ENCODE results near the gene BIRC5.

The BIRC5 gene

DNA sequence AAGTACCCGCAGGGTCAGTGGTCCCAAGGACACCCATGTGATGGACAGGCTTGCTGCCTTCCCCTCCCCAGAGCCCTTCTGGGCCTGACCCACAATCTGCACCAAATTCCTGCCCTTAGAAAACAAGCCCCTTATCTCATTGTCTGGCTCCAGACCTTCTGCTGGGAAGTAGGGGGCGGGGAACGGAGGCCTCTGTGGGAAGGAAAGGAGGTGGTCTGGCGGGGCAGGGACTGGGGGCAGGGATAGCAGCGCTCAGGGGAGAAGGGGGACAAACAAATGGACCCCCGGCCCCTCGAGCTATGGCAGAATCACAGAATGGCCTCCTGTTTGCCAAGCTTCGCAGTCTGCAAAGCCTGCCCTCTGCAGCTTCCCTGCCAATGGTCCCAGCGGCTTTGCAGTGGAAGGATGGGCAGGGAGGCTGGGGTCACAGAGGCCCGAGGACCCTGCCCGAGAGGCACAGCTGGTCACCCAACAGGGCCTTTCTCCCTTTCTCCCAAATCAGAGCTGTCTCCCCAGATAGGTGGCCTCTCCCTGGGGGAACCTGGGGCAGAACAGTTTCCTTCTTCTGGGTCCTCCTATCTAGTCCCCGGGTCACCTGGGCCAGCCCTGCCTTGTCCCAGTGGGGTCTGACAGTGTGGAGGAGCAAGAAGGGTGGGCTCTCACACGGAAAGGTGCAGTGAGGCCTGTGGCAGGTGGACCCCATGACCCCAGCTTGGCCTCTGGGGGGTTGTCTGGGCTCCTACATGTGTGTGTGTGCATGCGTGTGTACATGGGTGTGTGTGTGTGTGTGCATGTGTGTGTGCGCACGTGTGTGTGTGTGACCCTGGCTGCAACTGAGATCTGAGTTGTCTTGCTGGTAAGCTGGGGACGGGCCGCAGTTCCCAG, 42.9 kb downstream of the BIRC5 start:
- DNase-seq (ENCODE audit: low read depth): no peak

DNA sequence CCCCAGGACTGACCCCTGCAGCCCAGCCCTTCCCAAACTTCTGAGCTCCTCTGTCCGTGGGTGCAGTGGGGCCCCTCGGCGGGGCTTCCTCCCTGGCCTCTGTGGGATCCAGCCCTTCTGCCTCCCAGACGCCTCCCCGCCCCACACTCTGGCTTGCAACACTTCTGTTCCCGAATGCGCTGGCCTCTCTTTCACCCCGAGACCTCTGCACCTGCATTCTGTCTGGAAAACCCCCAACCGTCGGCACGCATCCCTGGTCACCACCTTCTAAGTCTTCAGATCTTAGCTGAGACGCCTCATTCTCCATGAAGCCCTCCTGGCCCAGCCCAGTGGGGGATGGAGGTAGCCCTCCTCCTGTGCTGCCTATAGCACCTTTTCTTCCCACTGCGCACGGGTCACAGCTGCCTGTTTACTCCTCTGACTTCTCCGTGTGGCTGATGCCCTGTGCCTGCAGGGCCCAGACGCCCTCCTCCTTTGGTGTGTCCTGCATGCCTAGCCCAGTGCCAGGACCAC, 43.8 kb downstream of the BIRC5 start:
- no peak for DNase-seq (ENCODE audit: low read depth)

DNA sequence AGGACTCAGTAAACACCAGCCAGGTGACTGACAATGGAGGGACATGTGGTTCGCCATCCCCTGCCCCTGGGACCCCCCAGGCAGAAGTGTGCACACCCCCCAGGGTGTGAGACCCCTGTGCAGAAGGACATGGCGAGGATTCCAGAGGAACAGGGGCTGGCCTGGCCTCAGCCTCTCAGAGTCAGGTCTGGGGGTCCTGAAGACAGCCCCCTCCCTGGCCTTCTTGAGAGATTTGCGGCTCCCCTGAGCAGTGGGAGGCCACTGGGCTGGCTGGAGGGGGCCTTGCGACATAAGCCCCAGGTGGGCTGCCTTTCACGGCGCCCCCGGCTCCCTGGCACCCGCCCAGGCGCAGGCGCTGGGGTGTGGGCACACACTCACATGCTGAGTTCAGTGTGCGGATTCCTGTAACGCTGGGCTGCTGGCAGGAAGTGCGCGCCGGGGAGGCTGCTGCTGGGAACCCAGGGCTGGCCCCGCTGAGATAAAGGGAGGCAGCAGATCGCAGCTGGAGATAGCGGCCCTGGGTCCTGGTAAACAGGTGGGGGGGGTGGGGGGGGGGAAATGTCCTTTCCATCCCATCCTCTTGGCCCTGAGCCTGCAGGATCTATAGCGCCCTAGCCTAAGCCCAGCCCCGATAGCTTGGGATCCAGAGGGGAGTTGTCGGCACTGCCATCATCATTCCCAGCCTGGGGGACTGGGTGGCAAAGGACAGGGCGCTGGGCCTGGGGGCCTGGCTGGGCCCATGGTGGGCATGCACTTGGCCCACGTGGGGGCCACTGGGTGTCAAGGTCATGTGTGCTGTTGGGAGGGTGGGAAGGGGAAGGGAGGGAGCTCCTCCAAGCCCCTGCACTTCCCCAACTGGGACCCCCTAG, 44.5 kb downstream of the BIRC5 start:
- DNase-seq (ENCODE audit: low read depth): peak; percentile 40

DNA sequence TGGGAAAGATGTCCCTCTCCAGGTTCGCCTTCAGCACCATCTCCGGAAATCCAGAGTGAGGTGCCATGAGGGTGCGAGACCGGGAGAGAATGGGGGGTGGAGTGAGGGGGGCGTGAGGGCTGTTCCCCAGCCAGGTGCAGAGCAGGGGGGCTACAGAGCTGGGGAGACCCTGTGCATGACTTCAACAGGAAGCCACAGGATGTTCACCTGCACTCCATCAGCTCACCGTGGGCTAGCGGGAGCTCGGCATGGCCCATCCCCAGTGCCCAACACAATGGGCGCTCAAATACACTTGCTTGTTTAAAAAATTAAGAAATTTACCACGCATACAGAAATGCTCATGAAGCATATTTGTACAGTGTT, 45.1 kb downstream of the BIRC5 start:
- no peak for DNase-seq (ENCODE audit: low read depth)

DNA sequence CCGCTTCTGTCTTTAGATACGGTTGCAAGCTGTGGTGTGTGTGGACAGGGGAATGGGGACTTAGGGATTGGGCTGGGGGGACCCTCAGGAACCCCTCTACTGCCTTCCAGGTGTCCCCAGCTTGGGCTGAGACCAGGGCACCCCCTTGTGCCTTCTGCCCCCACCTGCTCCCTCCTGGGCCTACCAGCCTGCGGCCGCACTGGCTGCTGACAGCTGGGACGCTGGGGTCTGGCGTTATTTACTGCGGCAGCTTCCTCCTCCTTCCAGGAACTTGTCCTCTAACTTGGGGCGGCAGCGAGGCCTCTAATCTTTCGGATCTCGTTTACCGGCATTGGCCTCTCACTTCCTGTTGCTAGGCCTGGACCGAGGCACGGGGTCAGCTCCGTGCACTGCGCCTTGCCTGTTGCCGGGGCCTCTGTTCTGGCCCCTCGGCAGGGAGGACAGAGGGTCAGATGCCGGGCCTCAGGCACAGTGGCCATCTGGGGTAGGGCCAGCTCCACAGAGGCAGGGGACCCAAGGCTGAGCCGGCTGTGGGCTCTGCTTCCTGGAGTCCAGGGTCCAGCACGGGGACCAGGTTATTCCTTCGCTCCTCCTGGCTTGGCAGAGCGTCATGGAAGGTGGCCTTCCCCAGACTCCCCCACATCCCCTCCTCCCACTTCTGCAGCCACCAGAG, 49.1 kb downstream of the BIRC5 start:
- DNase-seq (ENCODE audit: low read depth): no peak

DNA sequence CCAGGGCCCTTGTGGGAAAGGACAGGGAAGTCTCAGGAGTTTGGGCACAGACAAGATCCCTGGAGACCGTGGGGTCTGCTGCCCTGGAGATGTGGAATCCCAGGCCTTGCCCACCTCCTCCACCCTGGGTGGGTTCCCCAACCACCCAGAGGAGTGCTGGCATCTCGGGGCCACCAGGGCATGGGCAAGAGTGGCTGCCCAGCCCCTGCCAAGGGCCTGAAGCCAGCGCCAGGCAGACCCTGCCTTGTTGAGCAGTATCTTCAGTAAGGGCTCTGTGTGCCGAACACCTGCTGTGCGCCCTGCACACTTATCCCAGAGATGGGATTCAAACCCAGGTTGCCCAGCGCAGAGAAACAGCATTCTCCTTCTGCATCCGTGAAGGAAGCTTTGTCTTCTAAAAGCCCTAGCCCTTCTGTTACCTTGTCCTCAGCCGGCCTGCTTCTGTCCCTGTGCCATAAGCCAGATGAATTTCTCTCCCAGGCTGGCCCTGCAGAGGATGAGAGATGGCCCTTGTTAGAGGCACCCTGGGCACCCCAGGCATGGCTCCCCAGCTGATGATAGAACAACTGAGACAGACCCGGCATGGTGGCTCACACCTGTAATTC, 49.8 kb downstream of the BIRC5 start:
- DNase-seq (ENCODE audit: low read depth): no peak

DNA sequence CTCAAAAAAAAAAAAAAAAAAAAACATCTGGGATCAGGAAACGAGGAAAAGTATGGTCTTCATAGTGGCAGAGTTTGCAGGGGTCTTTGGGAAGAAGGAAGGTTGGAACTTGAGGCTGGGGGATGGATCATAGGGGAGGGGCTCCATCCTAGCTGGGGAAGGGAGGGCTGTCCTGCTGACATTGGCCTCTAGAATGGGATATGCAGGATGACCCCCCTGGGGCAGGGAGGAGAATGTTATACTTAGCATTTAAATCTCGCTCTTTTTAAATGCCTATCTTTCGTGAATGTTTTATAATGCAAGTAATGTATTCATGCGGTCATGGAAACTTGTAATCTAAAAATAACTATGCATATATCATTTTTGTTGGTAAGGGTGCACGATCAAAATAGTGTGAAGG, 50.5 kb downstream of the BIRC5 start:
- no peak for DNase-seq (ENCODE audit: low read depth)

DNA sequence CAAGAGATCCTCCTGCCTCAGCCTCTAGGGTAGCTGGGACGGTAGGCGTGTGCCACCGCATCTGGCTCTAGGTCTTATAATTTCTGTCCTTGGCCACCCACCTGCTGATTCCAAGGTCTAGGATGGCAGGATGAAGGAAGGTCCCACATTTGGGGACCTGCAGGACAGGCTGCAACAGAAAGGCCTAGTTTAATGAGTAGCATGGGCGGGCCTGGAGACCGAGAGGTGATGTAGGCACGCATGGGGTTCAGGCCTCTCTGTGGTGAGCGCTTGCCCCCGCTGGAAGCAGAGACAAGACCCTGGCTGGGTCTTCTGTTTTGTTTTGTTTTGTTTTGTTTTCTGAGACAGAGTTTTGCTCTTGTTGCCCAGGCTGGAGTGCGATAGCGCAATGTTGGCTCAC, 51.1 kb downstream of the BIRC5 start:
- DNase-seq (ENCODE audit: low read depth): no peak

DNA sequence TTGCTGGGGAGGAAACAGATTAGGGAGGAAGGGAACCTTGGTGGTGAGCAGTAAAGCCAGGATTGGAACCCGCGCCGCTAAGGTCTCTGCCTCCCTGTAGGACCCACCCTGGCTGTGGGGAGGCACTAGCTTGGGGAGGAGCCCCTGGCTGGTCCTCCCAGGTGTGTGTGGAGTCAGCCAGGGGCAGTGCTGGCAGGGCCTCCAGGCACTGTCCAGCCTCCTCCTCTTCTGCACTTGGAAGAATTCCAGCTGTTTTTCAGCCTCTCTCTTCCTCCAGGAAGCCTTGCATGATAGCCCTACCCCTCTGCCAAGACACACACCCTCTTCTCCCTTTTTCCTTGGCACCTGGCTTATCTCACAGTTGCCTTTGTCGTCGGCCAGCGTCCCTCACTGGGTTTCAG, 52.2 kb downstream of the BIRC5 start:
- no peak for DNase-seq (ENCODE audit: low read depth)

DNA sequence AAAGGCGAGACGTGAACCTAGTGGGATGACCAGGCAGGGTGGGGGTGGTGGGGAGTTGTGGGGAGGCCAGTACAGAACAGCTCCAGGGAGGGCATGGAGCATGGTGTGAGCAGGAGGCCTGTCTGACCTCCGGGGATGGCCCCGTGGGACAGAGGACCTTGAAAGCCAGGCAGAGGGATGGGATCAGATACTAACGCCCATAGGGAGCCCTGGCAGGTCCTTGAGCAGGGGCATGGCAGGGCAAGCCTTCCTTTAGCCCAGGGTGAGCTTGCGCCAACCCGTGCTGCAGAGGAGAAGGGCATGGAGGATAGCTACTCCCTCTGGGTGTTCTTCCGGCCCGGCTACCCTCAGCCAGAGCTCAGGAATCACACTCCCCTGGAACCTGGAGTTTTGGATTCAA, 52.7 kb downstream of the BIRC5 start:
- DNase-seq (ENCODE audit: low read depth): no peak

DNA sequence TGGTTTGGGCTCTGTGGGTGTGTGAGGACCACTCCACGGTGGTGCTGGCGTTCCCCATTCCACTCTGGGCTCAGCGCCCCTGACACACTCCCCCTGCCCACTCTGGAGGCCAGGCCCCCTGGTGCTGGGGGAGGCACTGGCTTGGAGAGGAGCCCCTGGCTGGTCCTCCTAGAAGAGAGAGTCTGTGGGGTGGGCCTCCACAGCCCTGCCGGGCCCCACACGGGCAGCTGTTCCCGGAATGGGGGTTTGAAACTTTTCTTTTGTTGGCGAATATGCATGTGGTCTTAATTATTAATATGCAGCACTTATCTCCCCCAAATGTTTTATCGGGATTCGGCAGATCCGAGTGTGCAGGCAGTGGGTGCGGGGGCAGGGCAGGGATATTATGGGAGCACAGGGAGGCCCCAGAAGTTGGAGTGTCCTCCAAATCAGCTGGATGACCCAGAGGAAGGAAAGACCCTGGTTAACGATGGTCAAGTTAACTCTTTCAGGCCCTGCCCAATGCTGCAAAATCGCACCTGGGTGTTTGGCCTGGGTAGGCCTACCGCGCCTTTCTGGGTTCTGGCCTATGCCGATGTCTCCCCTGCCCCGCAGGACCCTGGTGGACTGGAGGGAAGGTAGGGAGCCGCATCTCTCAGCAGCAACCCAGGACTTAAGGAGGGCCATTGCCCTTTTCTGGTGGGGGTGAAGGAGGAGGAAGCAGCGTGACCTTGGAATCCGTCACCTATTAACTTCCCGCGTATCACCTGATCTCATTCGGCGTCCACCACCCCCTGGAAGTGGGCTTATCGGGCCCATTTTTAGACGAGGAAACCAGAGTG, 53.4 kb downstream of the BIRC5 start:
- no peak for DNase-seq (ENCODE audit: low read depth)

DNA sequence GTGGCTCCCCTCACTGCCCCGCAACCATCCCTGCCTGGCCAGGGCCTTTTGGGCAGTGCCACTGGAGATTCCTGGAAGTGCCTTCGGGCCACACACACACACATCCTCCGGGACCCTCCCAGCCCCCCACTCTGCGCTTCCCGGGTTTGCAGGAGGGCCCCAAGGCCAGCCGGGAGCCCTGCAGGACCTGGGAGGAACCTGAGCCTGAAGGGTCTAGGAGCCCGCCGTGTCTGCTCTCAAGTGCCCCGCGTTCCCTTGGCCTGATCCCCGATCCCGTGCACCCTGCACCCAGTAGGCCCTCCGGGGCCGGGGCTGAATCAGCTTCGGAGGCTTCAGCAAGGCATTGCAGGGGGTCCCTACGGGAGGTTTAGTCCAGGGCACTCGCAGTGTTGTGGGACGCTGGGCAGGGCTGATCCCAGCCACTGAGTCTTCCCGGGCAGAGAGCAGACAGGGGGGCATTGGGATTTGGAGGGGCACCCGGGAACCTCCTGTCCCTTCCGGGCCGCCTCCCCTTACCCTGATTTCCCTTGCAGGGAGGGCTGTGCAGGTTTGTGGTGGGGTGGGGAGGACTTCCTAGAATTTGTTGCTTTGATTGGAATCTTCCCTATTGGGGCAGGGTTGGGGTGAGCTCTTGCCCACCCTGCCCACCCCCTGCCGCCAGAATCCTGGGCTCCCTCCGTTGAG, 54.3 kb downstream of the BIRC5 start:
- no peak for DNase-seq (ENCODE audit: low read depth)

DNA sequence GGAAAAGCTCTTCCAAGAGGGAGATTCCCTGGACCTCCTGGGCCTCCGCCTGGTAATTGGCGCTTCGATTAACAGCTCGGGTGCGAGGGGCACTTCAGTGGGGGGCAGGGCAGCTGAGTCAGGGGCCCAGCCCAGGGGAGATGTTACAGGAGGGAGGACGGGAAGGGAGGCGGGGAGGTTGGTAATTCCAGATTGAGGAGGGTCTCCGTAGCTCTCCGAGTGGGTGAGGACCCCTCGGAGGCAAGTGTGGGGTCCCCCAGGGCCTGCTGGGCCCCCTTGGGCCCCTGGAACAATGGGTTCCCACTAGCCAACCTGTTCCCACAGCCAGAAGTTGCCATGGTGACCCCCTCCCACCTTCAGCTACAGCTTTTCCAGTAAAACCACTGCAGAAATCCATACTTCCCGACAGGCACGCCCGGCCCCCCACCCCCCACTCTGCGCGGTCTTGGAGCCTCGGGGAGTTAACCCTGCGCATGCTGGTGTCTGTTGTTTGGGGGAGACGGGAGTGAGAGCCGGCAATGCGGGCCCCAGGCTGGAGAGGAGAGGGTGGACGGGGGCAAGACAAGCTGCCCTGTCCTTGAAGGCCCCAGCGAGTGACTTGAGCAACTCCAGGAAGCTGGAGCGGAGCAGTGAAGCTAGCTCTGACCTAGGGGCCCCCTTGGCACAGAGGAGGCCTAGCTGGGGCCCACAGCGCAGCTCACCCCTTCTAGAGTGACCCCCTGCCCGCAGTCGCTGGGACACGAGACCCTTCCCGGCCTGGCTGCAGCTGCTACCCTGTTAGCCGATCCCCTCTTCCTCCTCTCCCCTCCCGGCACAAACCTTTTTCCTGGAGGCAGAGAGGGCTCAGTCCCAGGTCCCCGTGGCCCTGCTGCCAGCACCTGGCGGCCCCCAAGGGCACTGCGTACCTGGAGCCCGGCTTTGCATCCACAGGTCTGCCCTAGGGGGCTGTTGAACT, 55.2 kb downstream of the BIRC5 start:
- DNase-seq (ENCODE audit: low read depth): no peak

DNA sequence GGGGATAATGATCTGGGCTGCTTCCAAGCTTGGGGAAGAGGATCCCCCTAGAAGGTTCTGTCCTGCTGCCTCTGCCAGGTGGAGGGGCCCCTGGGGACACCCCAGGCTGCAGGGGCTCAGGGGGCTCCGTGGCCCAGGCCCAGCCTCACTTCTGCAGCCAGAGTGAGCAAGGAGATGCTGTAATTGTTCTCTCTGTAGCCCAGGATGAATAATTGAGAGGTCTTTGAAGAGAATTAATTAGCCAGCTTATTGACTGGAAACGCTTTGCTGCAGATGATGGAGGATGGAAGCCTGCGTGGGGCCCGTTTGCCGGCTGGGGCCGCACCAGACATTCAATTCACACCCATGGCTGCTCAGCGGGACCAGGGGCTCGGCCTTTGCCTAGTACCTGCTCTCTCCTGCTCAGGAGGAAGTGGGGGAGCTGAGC, 55.9 kb downstream of the BIRC5 start:
- no peak for DNase-seq (ENCODE audit: low read depth)

DNA sequence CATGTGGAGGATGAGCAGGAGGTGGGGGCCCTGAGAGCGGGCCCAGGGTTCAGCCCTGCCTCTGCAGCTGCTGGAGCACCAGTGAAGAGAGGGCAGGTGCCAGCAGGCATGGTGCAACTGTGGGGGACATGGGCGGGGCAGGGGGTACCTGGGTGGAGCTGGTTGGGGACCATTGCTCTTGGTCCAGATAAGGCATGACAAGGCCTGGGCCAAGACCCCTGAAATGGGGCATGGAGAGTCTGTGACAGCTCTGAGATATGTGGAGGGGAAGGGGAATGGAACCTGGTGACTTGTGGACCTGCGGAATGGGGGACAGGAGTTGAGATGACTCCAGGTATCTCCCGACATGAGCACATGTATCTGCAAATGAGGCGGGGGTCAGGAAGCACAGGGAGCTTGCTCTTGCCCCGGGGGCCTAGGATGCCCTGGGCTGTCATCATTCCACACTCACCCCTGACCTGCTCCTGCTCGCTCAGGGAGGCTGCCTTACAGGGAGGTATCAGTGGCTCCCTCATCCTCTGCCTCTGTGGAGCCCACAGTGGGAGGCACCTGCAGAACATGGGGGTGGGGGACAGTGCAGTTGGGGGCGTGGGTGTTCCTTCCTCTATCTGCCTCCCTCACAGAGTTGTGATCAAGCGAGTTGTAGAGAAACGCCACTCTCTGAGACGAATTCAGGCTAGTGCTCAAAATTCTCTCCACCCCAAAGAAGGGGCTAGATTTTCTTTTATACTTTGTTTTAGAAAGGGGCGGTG, 57.5 kb downstream of the BIRC5 start:
- DNase-seq (ENCODE audit: low read depth): no peak

DNA sequence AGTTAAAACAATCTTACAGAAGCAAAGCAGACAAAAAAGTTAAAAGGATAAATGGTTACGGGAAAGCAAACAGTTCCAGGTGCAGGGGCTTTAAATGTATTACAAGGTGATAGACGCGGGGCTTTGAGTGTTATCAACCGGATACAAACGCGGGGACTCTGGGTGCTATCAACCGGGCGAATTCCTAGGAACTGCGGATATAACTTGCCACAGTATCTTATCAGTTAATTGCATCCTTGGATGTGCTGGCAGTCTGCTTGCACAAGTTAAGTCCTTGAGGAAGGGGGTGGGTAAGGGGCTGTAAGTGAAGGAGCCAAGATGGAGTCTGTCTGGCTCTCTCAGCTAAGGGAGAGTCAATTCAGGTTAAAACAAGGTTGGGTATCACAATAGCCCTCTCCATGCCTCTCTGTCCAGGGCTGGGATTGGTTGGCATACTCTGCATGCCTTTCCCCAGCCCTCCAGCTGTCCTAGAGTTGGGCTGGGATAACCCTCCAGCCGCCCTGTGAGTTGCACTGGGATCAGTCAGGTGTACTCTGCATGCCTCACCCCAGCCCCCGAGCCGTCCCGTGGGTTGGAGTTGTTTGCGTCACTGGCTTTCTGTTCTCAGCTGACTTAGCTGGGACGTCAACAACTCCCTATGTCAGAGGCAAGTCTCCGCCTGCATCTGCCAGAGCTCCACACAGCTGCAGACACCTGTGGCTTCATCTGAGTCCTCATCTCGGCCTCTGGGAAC, 58.3 kb downstream of the BIRC5 start:
- DNase-seq (ENCODE audit: low read depth): no peak

DNA sequence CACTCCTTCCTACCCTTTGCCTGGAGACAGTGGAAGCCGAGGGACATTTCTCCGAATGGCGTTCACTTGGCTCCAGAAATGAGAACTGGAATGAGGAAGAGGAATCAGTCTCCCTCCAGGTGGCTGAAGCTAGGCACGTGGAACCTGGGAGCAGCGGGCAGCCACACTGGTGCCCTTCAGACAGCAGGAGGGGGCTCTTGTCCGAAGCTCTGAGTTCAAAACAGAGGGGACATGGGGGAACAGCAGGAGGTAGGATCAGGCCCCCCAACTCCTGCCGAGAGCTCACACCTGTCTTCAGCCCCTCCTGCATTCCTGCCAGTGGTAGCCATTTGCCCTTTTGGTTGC, 58.8 kb downstream of the BIRC5 start:
- DNase-seq (ENCODE audit: low read depth): no peak

DNA sequence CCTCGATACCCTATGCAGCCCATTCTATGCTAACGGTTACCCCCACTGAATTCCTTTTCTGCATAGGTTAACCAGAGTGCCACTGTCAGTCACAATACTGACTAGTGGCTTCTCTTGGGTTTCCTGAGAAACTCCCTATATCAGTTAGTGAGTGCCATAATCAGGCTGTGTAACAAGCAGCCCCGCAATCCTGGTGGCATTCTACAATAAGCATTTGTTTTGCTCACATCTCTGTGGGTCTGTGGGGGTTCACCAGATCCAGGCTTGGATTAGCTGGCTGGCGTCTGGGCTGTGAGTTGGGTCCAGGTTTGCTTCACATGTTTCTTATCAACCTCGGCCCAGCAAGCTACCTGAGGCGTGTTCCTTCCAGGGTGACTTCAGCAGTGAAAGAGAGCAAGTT, 59.8 kb downstream of the BIRC5 start:
- DNase-seq (ENCODE audit: low read depth): no peak

Data from stimulated activated CD8-positive, alpha-beta memory T cell treated with anti-CD3 and anti-CD28 coated beads, Interleukin-7, amount 100 ng/mL, for 24 hours (primary cell).